ENCODE results near the gene PLEKHM3. TPM values are rescaled to one million over a fixed set of nuclear protein-coding genes. Genes with fewer than 3 reads are reported as not detected.

Gene PLEKHM3
- total RNA-seq, 1 experiment from 2014 or later: 9.3 TPM

DNA sequence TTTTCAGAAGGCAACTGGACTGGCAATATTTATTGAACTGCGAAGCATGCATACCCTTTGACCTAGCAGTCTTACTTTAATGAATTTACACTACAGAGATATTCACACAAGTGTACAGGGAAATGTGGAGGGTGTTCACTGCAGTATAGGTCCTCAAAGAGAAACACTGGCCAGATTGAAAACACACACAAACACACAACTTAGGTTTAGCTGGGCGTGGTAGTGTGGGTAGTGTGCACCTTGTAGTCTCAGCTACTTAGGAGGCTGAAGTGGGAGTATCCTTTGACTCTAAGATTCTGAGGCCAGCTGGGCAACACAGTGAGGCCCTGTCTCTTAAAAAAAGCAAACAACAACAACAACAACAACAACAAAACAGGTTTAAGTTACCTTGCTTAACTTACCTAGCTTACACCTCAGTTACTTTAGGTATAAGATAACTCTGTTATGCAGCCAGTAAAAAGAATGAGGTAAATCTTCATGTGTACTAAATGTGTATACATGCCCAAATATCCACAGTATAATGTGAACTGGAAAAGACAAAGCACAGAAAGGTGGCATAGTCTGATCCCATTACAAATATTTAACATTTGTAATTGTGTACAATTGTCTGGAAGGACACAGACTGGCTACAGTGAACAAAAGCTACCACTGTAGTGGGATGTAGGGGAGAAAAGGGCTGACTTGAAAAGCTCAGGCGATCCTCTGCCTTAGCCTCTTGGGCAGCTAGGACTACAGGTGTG is 149.7 kb downstream of the PLEKHM3 start:
- DNase-seq: no peak
- TF ChIP-seq, protein P1, sequence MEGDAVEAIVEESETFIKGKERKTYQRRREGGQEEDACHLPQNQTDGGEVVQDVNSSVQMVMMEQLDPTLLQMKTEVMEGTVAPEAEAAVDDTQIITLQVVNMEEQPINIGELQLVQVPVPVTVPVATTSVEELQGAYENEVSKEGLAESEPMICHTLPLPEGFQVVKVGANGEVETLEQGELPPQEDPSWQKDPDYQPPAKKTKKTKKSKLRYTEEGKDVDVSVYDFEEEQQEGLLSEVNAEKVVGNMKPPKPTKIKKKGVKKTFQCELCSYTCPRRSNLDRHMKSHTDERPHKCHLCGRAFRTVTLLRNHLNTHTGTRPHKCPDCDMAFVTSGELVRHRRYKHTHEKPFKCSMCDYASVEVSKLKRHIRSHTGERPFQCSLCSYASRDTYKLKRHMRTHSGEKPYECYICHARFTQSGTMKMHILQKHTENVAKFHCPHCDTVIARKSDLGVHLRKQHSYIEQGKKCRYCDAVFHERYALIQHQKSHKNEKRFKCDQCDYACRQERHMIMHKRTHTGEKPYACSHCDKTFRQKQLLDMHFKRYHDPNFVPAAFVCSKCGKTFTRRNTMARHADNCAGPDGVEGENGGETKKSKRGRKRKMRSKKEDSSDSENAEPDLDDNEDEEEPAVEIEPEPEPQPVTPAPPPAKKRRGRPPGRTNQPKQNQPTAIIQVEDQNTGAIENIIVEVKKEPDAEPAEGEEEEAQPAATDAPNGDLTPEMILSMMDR (IDR thresholded peaks at IDR 0.05; ENCODE audit: insufficient read depth in 1 of 2, low read depth in 1 of 2, low read length in 1 of 2, severe bottlenecking in 1 of 2, unreplicated experiment in 1 of 2): no peak
- BruUV-seq (replicated peaks): no TSS peak
- peaks cover 24% of the 10 kb centered on the region for H3K4me1 ChIP-seq
- no peaks in the 10 kb centered on the region for H3K27me3 ChIP-seq (replicated peaks; ENCODE audit: control insufficient read depth, insufficient read depth, low read length)
- Mint-ChIP-seq H3K9me3 (ENCODE audit: unreplicated experiment) (no peaks in the 10 kb centered on the region), H3K27me3 (ENCODE audit: insufficient read depth, unreplicated experiment) (no peaks in the 10 kb centered on the region), H3K27ac (ENCODE audit: unreplicated experiment) (no peak overlapping the region), H3K4me3 (ENCODE audit: unreplicated experiment) (no peak overlapping the region), H3K4me1 (ENCODE audit: low read depth, unreplicated experiment) (peaks cover 6% of the 10 kb centered on the region), H3K36me3 (ENCODE audit: insufficient read depth, unreplicated experiment) (no peaks in the 10 kb centered on the region)
- no peaks in the 10 kb centered on the region for H3K36me3 ChIP-seq (ENCODE audit: control insufficient read depth, insufficient read depth, low read length)
- intact Hi-C loops (cut with micrococcal nuclease; ENCODE audit: unreplicated experiment): no loop called here
- ChIA-PET CTCF (no interaction called here), POLR2A (interaction anchor here (0.5 kb wide), 1 partner anchor 153 kb away, joined by 5 read pairs; no protein-coding TSS in a partner anchor)
- no peak overlapping the region for H3K4me3 ChIP-seq (ENCODE audit: low read depth, low read length)
- H3K9me3 ChIP-seq: no peaks in the 10 kb centered on the region

GRCh38 chr2:207873794-207874193 is 151.5 kb downstream of the PLEKHM3 start:
- DNase-seq: no peak
- Mint-ChIP-seq H3K4me3 (ENCODE audit: unreplicated experiment) (no peak overlapping the region), H3K4me1 (ENCODE audit: low read depth, unreplicated experiment) (peaks cover 6% of the 10 kb centered on the region), H3K27me3 (ENCODE audit: insufficient read depth, unreplicated experiment) (no peaks in the 10 kb centered on the region), H3K9me3 (ENCODE audit: unreplicated experiment) (no peaks in the 10 kb centered on the region), H3K36me3 (ENCODE audit: insufficient read depth, unreplicated experiment) (no peaks in the 10 kb centered on the region), H3K27ac (ENCODE audit: unreplicated experiment) (no peak overlapping the region)
- TF ChIP-seq, protein P1 (IDR thresholded peaks at IDR 0.05; ENCODE audit: insufficient read depth in 1 of 2, low read depth in 1 of 2, low read length in 1 of 2, severe bottlenecking in 1 of 2, unreplicated experiment in 1 of 2): no peak
- intact Hi-C loops (cut with micrococcal nuclease; ENCODE audit: unreplicated experiment): no loop called here
- no TSS peak for BruUV-seq (replicated peaks)
- H3K27me3 ChIP-seq (replicated peaks; ENCODE audit: control insufficient read depth, insufficient read depth, low read length): no peaks in the 10 kb centered on the region
- peaks cover 32% of the 10 kb centered on the region for H3K4me1 ChIP-seq
- ChIA-PET POLR2A (no interaction called here), CTCF (no interaction called here)
- H3K9me3 ChIP-seq: no peaks in the 10 kb centered on the region
- H3K4me3 ChIP-seq (ENCODE audit: low read depth, low read length): no peak overlapping the region
- H3K36me3 ChIP-seq (ENCODE audit: control insufficient read depth, insufficient read depth, low read length): no peaks in the 10 kb centered on the region

DNA sequence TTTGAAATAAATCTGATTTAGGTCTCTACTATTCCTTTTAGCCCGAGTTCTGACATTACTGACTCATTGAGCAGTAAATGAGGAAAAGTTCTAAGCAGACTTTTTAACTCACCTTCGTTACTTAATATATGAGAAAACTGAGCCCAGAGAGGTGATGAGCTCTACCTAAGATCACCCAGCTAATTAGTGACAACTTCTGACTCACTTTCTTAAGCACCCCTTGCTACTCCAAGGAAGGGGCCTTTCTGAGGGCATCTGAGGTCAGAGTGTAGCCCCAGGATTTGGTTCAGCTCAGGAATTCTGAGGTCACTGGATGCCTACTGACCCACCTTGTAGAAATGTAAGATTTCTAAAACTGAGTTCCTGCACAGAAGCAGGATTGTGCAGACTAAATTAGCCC is 153.4 kb downstream of the PLEKHM3 start:
- no TSS peak for BruUV-seq (replicated peaks)
- TF ChIP-seq, protein P1 (IDR thresholded peaks at IDR 0.05; ENCODE audit: insufficient read depth in 1 of 2, low read depth in 1 of 2, low read length in 1 of 2, severe bottlenecking in 1 of 2, unreplicated experiment in 1 of 2): no peak
- no peak overlapping the region for H3K4me3 Mint-ChIP-seq (ENCODE audit: unreplicated experiment)
- no peak overlapping the region for H3K27ac Mint-ChIP-seq (ENCODE audit: unreplicated experiment)
- no peaks in the 10 kb centered on the region for H3K9me3 Mint-ChIP-seq (ENCODE audit: unreplicated experiment)
- Histone ChIP-seq H3K9me3 (no peaks in the 10 kb centered on the region), H3K4me1 (peaks cover 32% of the 10 kb centered on the region), H3K36me3 (ENCODE audit: control insufficient read depth, insufficient read depth, low read length) (no peaks in the 10 kb centered on the region), H3K27me3 (replicated peaks; ENCODE audit: control insufficient read depth, insufficient read depth, low read length) (no peaks in the 10 kb centered on the region), H3K4me3 (ENCODE audit: low read depth, low read length) (no peak overlapping the region)
- no peak for DNase-seq
- no peaks in the 10 kb centered on the region for H3K27me3 Mint-ChIP-seq (ENCODE audit: insufficient read depth, unreplicated experiment)
- H3K36me3 Mint-ChIP-seq (ENCODE audit: insufficient read depth, unreplicated experiment): no peaks in the 10 kb centered on the region
- intact Hi-C loops (cut with micrococcal nuclease; ENCODE audit: unreplicated experiment): loop anchor here (2.0 kb wide), 1 partner anchor 25 kb away; no protein-coding TSS in a partner anchor
- ChIA-PET CTCF (interaction anchor here (1.2 kb wide), 1 partner anchor 63 kb away, joined by 4 read pairs; no protein-coding TSS in a partner anchor), POLR2A (no interaction called here)
- H3K4me1 Mint-ChIP-seq (ENCODE audit: low read depth, unreplicated experiment): peaks cover 6% of the 10 kb centered on the region
